GM19468 (cell line): ENCODE measurements around the gene SHC3.

Source experiments
- ATAC-seq: cut with Tn5 transposase; IDR thresholded peaks from one replicate; pipeline ENCODE4 v1.9.1; 2021; ENCODE audit warnings: mild to moderate bottlenecking, moderate library complexity, moderate number of reproducible peaks; ENCODE audit not compliant: unreplicated experiment; ENCODE audit errors: extremely low read depth

SHC3 gene

GRCh38 chr9:88973281-88974045 lies 205.2 kb downstream of the SHC3 start:
- ATAC-seq, result no peak

GRCh38 chr9:88972401-88972800 lies 206.2 kb downstream of the SHC3 start:
- ATAC-seq, result no peak

- ATAC-seq, result no peak
Measured at GRCh38 chr9:88971131-88971960, 207.3 kb downstream of the SHC3 start.

GRCh38 chr9:88969646-88970373 lies 208.8 kb downstream of the SHC3 start:
- ATAC-seq, result no peak

GRCh38 chr9:88968799-88969198 lies 209.8 kb downstream of the SHC3 start:
- ATAC-seq, result no peak

- ATAC-seq, result no peak
Measured at GRCh38 chr9:88966894-88967676, 211.5 kb downstream of the SHC3 start.

- ATAC-seq, result no peak
Measured at GRCh38 chr9:88965473-88965872, 213.1 kb downstream of the SHC3 start.

GRCh38 chr9:88960632-88961031 lies 218.0 kb downstream of the SHC3 start:
- no peak for ATAC-seq

GRCh38 chr9:88959727-88960469 lies 218.7 kb downstream of the SHC3 start:
- ATAC-seq, result no peak

- no peak for ATAC-seq
Measured at GRCh38 chr9:88957526-88957925, 221.1 kb downstream of the SHC3 start.
